ENCODE data around the gene CIBAR2.

- TF ChIP-seq CTCF (conservative IDR thresholded peaks at IDR 0.05 in 1 of 2, IDR thresholded peaks at IDR 0.05 in 1 of 2; ENCODE audit: low read depth in 1 of 2, low read length in 2 of 2) = no peak
- TF ChIP-seq EZH2 (IDR thresholded peaks at IDR 0.05; ENCODE audit: low read length, missing control alignments) = no peak
These were observed 28.3 kb upstream of the CIBAR2 start for GRCh38 chr16:85140455-85141012.

Measured in fibroblast of lung (primary cell).